Measurements from ENCODE around the gene SART1. TPM values are rescaled to one million over a fixed set of nuclear protein-coding genes. Genes with fewer than 3 reads are reported as not detected.

Gene SART1
- total RNA-seq, 4 donors from 2014 or later: 27.6 to 35.0 (median 33.1) TPM

DNA sequence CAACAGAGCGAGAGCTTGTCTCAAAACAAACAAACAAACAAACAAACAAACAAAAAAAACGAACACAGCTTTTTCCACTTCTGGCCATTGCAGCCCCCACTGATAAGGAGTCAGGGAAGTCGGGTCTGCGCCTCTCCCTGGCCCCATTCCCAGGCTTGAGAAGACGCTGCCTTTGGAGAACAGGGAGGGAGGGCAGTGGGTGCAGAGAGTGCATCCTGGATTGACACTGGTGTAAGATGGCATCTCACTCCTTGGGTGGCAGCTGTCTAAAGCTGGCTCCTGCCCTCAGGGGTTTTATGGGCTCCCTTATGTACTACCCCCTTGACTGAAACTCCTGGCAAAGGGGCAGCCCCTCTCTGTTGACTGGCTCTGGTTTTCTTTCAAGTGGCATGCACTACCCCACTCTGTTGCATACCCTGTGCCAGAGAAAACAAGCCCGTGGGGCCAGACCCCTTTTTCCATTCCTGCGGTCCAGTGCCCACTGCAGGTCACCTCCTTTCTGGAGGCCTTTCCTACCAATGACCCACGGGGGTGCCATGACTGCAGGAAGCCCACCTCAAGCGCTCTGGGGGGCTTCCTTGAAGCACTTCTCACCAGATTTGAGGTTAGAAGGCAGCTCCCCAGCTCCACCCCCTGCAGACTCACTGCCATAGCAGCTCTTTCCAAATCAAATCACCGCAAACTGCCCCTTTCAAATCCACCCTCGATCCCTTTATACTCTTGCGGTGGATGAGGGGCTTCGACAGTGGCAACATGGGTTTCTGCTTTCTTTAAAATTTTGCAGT is 29.6 kb upstream of the SART1 start:
- intact Hi-C loops (cut with DNase I): no loop called here
- no peaks in the 10 kb centered on the region for H3K4me1 ChIP-seq
- H3K27me3 ChIP-seq: peaks cover 0 to 17% (median 0%) of the 10 kb centered on the region in 4 donors
- H3K27ac ChIP-seq: no peak overlapping the region
- TF ChIP-seq, protein P1, sequence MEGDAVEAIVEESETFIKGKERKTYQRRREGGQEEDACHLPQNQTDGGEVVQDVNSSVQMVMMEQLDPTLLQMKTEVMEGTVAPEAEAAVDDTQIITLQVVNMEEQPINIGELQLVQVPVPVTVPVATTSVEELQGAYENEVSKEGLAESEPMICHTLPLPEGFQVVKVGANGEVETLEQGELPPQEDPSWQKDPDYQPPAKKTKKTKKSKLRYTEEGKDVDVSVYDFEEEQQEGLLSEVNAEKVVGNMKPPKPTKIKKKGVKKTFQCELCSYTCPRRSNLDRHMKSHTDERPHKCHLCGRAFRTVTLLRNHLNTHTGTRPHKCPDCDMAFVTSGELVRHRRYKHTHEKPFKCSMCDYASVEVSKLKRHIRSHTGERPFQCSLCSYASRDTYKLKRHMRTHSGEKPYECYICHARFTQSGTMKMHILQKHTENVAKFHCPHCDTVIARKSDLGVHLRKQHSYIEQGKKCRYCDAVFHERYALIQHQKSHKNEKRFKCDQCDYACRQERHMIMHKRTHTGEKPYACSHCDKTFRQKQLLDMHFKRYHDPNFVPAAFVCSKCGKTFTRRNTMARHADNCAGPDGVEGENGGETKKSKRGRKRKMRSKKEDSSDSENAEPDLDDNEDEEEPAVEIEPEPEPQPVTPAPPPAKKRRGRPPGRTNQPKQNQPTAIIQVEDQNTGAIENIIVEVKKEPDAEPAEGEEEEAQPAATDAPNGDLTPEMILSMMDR (IDR thresholded peaks at IDR 0.05): no peak
- no peak for TF ChIP-seq POLR2A (IDR thresholded peaks at IDR 0.05)
- H3K36me3 ChIP-seq: no peaks in the 10 kb centered on the region
- DNase-seq: no peak
- 54 to 59% methylated on average over 9 to 10 of the region's 13 CpGs for WGBS, 2 donors
- no peaks in the 10 kb centered on the region for H3K9me3 ChIP-seq
- H3K4me3 ChIP-seq: no peak overlapping the region

DNA sequence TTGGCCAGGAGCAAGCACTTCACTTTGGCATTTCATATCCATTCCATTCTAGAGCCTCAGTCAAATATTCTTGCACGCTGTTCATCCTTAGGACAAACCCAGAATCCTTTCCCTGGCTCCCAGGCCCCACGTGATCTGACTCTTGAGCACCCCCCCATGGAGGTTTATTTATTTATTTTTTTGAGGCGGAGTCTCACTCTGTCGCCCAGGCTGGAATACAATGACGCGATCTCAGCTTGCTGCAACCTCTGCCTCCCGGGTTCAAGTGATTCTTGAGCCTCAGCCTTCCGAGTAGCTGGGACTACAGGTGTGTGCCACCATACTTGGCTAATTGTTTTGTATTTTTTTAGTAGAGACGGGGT is 29.0 kb upstream of the SART1 start:
- Histone ChIP-seq H3K27me3 (peaks cover 0 to 22% (median 0%) of the 10 kb centered on the region in 4 donors), H3K4me3 (no peak overlapping the region), H3K36me3 (no peaks in the 10 kb centered on the region), H3K27ac (no peak overlapping the region), H3K4me1 (no peaks in the 10 kb centered on the region), H3K9me3 (no peaks in the 10 kb centered on the region)
- DNase-seq: no peak
- 30 to 45% methylated on average over 9 of the region's 9 CpGs for WGBS, 2 donors
- TF ChIP-seq POLR2A (IDR thresholded peaks at IDR 0.05): no peak
- TF ChIP-seq, protein P1 (IDR thresholded peaks at IDR 0.05): no peak
- intact Hi-C loops (cut with DNase I): no loop called here

DNA sequence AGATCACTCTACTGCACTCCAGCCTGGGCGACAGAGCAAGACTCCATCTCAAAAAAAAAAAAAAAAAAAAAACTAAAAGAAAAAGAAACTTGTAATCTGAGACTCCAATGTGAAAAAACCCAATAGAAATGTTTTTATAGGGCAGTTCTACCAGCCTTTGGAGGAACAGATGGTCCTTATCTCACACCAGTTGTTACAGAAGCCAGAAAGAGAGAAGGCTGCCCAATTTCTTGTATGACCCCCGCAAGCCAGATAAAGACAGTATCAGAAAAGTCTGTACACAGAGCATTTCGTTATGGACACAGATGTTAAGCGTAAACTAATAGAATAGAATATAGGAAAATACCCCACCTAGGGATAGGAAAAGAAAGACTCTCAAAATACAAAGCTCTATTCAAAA is 27.5 kb upstream of the SART1 start:
- Histone ChIP-seq H3K27ac (no peak overlapping the region), H3K36me3 (no peaks in the 10 kb centered on the region), H3K4me1 (no peaks in the 10 kb centered on the region), H3K27me3 (peaks cover 0 to 26% (median 0%) of the 10 kb centered on the region in 4 donors), H3K9me3 (no peaks in the 10 kb centered on the region), H3K4me3 (no peak overlapping the region)
- WGBS, 2 donors: 64 to 68% methylated on average over 3 to 4 of the region's 4 CpGs
- intact Hi-C loops (cut with DNase I): no loop called here
- DNase-seq: no peak
- TF ChIP-seq, protein P1 (IDR thresholded peaks at IDR 0.05): no peak
- no peak for TF ChIP-seq POLR2A (IDR thresholded peaks at IDR 0.05)

DNA sequence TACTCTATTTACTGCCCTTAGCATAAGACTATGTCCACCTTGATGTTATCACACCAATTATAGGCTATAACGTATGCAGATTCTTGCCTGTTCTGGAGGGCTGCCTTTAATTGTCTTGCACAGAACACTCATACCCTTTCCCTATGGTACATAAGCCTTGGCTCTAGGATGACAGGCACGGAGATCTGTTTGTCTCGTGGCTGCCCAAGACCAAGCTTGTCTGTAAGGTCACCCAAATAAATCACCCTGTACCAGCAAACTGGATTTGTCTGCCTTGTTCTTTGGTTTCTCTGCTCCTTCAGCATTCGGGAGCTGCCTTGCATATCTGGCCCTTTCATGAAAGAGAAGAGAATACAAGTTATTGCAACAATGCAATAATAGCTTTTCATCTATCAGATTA is 23.8 kb upstream of the SART1 start:
- intact Hi-C loops (cut with DNase I): no loop called here
- Histone ChIP-seq H3K4me1 (peaks cover 0 to 8% (median 0%) of the 10 kb centered on the region in 3 donors), H3K36me3 (no peaks in the 10 kb centered on the region), H3K4me3 (no peak overlapping the region), H3K27me3 (peaks cover 0 to 42% (median 0%) of the 10 kb centered on the region in 4 donors), H3K9me3 (no peaks in the 10 kb centered on the region), H3K27ac (no peak overlapping the region)
- TF ChIP-seq, protein P1 (IDR thresholded peaks at IDR 0.05): no peak
- no peak for TF ChIP-seq POLR2A (IDR thresholded peaks at IDR 0.05)
- DNase-seq: no peak
- 46 to 60% methylated on average over 4 of the region's 4 CpGs for WGBS, 2 donors

DNA sequence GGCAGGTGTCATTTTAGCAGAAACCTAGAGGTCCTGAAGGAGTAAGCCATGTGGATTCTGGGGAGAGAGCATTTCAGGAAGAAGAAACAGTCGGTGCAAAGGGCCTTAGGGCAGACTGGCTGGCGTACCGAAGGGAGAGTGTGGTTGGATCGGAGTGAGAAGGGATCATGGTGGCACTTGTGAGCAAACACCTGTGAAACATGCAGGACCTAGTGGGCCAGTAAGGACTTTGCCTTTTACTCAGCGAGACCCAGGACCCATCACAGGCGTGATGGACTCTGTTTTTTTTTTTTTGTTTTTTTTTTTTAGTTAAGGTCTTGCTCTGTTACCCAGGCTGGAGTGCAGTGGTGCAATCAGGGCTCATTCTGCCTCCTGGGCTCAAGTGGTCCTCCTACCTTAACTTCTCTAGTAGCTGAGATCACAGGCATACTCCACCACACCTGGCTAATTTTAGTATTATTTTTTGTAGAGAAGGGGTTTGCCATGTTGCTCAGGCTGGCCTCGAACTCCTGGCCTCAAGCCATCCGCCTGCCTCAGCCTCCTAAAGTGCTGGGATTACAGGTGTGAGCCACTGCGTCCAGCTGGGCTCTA is 19.7 kb upstream of the SART1 start:
- TF ChIP-seq, protein P1 (IDR thresholded peaks at IDR 0.05): no peak
- no peak for TF ChIP-seq POLR2A (IDR thresholded peaks at IDR 0.05)
- Histone ChIP-seq H3K27ac (peak overlapping the region in 1 of 4 donors; percentile 14), H3K4me1 (peaks cover 0 to 8% (median 0%) of the 10 kb centered on the region in 3 donors), H3K4me3 (no peak overlapping the region), H3K27me3 (peaks cover 0 to 32% (median 0%) of the 10 kb centered on the region in 4 donors), H3K36me3 (no peaks in the 10 kb centered on the region), H3K9me3 (no peaks in the 10 kb centered on the region)
- intact Hi-C loops (cut with DNase I): no loop called here
- WGBS, 2 donors: 51 to 57% methylated on average over 8 to 9 of the region's 9 CpGs
- no peak for DNase-seq

Data from esophagus squamous epithelium (tissue), 5 donors.